ENCODE measurements around the gene GDPD4. TPM values are rescaled to one million over a fixed set of nuclear protein-coding genes. Genes with fewer than 3 reads are reported as not detected.

Gene GDPD4
- total RNA-seq, 1 experiment from 2014 or later = not detected

GRCh38 chr11:77171254-77171653, 130.2 kb downstream of the GDPD4 start:
- Histone ChIP-seq H3K4me3 (replicated peaks in 1 of 2; ENCODE audit: low read depth in 1 of 2, low read length in 2 of 2) (no peak overlapping the region), H3K79me2 (ENCODE audit: insufficient read depth, low read length) (no peaks in the 10 kb centered on the region), H2AFZ (ENCODE audit: low read depth, low read length, poor library complexity, severe bottlenecking) (no peak overlapping the region), H3K27ac (ENCODE audit: low read depth, low read length) (no peak overlapping the region), H3K27me3 (ENCODE audit: insufficient read depth, low read length) (no peaks in the 10 kb centered on the region), H3K36me3 (ENCODE audit: control insufficient read depth in 1 of 2, insufficient read depth in 2 of 2, low read length in 2 of 2) (no peaks in the 10 kb centered on the region), H3K4me2 (ENCODE audit: low read length) (no peak overlapping the region), H3K9me2 (ENCODE audit: insufficient read depth) (no peaks in the 10 kb centered on the region), H4K20me1 (ENCODE audit: insufficient read depth) (no peaks in the 10 kb centered on the region), H3K9ac (ENCODE audit: low read length) (no peak overlapping the region), H3K4me1 (ENCODE audit: control insufficient read depth in 1 of 2, insufficient read depth in 2 of 2, low read length in 2 of 2) (no peaks in the 10 kb centered on the region), H3K9me3 (ENCODE audit: control insufficient read depth in 1 of 2, insufficient read depth in 1 of 2, low read depth in 1 of 2, low read length in 2 of 2) (no peaks in the 10 kb centered on the region)
- DNase-seq (ENCODE audit: low read depth, low spot score) (no peak), ATAC-seq (no peak)
- intact Hi-C loops (cut with micrococcal nuclease) = no loop called here
- TF ChIP-seq SIN3A (IDR thresholded peaks at IDR 0.05; ENCODE audit: low read depth) (no peak), REST (IDR thresholded peaks at IDR 0.05; ENCODE audit: low read depth) (no peak), ZBTB33 (IDR thresholded peaks at IDR 0.05; ENCODE audit: extremely low read depth, insufficient replicate concordance, low read length) (no peak), POLR2AphosphoS5 (IDR thresholded peaks at IDR 0.05; ENCODE audit: low read depth, low read length) (no peak), ATF3 (IDR thresholded peaks at IDR 0.05) (no peak), CEBPB (IDR thresholded peaks at IDR 0.05; ENCODE audit: low read depth) (no peak), SRF (IDR thresholded peaks at IDR 0.05; ENCODE audit: low read depth) (no peak), YY1 (IDR thresholded peaks at IDR 0.05; ENCODE audit: extremely low read depth, insufficient replicate concordance, low read depth, low read length) (no peak), POLR2A (IDR thresholded peaks at IDR 0.05; ENCODE audit: borderline replicate concordance, extremely low read depth, insufficient read depth, insufficient read length) (no peak), ELF1 (IDR thresholded peaks at IDR 0.05; ENCODE audit: borderline replicate concordance, low read depth) (no peak), TCF7L2 (IDR thresholded peaks at IDR 0.05; ENCODE audit: borderline replicate concordance, extremely low read depth, insufficient read depth, insufficient read length) (no peak), MAX (IDR thresholded peaks at IDR 0.05) (no peak), RAD21 (IDR thresholded peaks at IDR 0.05; ENCODE audit: low read depth) (no peak), ZNF274 (IDR thresholded peaks at IDR 0.05; ENCODE audit: low read depth, low read length) (no peak), EZH2 (IDR thresholded peaks at IDR 0.05) (no peak), FOSL1 (IDR thresholded peaks at IDR 0.05; ENCODE audit: low read depth) (no peak), SP1 (IDR thresholded peaks at IDR 0.05; ENCODE audit: low read depth) (no peak), CBX3 (IDR thresholded peaks at IDR 0.05; ENCODE audit: low read depth) (no peak), EGR1 (IDR thresholded peaks at IDR 0.05; ENCODE audit: low read depth) (no peak)
- ChIA-PET POLR2A (no interaction called here), CTCF (no interaction called here), RAD21 (ENCODE audit: low non-redundant PET in 1 of 2, low total read pairs in 2 of 2, uncharacterized antibody in 2 of 2, unreplicated experiment in 2 of 2) (no interaction called here)
- no TSS peak for BruUV-seq (replicated peaks)
